NCI-H2081 treated with DMSO at 0.1 percent for 48 hours (cell line): ENCODE data around the gene DRC7.
"Not testable (repeated sequence)": the region's sequence is repeated elsewhere in the genome, so short reads cannot be mapped to it uniquely, and the experiment has no call there.

Source experiments
- DNase-seq: peaks from one replicate; lab custom pipeline; 2025; lab: John Stamatoyannopoulos, UW

DRC7 gene

GRCh38 chr16:57658878-57659674 lies 35.5 kb upstream of the DRC7 start:
- no peak for DNase-seq

- DNase-seq, result no peak
Measured at GRCh38 chr16:57660715-57661463, 33.7 kb upstream of the DRC7 start.

- DNase-seq, result no peak
Measured at GRCh38 chr16:57661510-57661909, 33.1 kb upstream of the DRC7 start.

- no peak for DNase-seq
Measured at GRCh38 chr16:57661936-57662906, 32.4 kb upstream of the DRC7 start.

- DNase-seq, result no peak
Measured at GRCh38 chr16:57663436-57663835, 31.2 kb upstream of the DRC7 start.

GRCh38 chr16:57663917-57664661 lies 30.5 kb upstream of the DRC7 start:
- DNase-seq, result no peak

- DNase-seq, result no peak
Measured at GRCh38 chr16:57664662-57665025, 30.0 kb upstream of the DRC7 start.

- no peak for DNase-seq
Measured at GRCh38 chr16:57665541-57665940, 29.1 kb upstream of the DRC7 start.

- DNase-seq, result no peak
Measured at GRCh38 chr16:57666353-57667047, 28.1 kb upstream of the DRC7 start.

GRCh38 chr16:57667048-57667525 lies 27.5 kb upstream of the DRC7 start:
- DNase-seq, result no peak

GRCh38 chr16:57667526-57668262 lies 26.9 kb upstream of the DRC7 start:
- no peak for DNase-seq

- no peak for DNase-seq
Measured at GRCh38 chr16:57668263-57668571, 26.4 kb upstream of the DRC7 start, which contains the start of gene ADGRG3. Gene ADGRG3, plus strand, starts transcription at chr16:57668306. Its CDS starts 42 bp downstream, at chr16:57668348.

- DNase-seq, result no peak
Measured at GRCh38 chr16:57668630-57669475, 25.8 kb upstream of the DRC7 start.

- no peak for DNase-seq
Measured at GRCh38 chr16:57669476-57670162, 25.0 kb upstream of the DRC7 start.

- no peak for DNase-seq
Measured at GRCh38 chr16:57670196-57670595, 24.4 kb upstream of the DRC7 start.

- not testable (repeated sequence) for DNase-seq
Measured at GRCh38 chr16:57671451-57671850, 23.2 kb upstream of the DRC7 start.

GRCh38 chr16:57672416-57672815 lies 22.2 kb upstream of the DRC7 start:
- no peak for DNase-seq

GRCh38 chr16:57672824-57673223 lies 21.8 kb upstream of the DRC7 start:
- no peak for DNase-seq
